HEK293 (cell line): ENCODE measurements around the gene DCDC2.

Source experiments
- MZF1 ChIP-seq: fragments of 450-650 bp; formaldehyde crosslinking; IDR thresholded peaks from 2 replicates; pipeline ENCODE4 v1.5.1; 2017; ENCODE audit warnings: missing biosample characterization, missing genetic modification characterization, borderline replicate concordance
- REST ChIP-seq: fragments of 450-650 bp; formaldehyde crosslinking; IDR thresholded peaks from 2 replicates; pipeline ENCODE4 v1.5.1; 2016; ENCODE audit warnings: missing biosample characterization, missing genetic modification characterization
- YY1 ChIP-seq: fragments of 450-650 bp; formaldehyde crosslinking; IDR thresholded peaks from 2 replicates; pipeline ENCODE4 v1.5.1; 2018; ENCODE audit warnings: missing biosample characterization, missing genetic modification characterization
- ZNF518A ChIP-seq: fragments of 450-650 bp; formaldehyde crosslinking; conservative IDR thresholded peaks from 2 replicates; pipeline ENCODE4 v1.5.1; 2016; ENCODE audit warnings: low read depth, missing biosample characterization, missing genetic modification characterization

DNA sequence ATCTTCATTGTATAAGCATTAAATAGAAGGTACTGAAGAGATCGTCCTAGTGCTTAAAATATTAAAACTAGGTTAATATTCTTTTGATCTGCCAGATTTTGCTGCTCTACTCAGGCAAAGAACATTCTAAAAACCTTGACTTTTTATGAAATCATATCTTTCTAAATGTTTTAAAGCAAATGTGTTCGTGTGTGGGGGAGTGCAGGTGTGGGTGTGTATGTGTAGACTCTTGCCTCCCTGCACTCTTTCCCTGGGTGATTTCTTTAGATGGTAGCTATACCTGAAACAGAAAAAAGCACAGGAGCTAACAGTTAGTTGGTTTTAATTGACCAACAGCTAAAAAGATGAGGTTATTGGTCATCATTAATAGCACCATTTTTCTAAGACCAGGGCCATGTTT, 226.1 kb downstream of the DCDC2 start:
- TF ChIP-seq MZF1 (tag by site-specific recombination) (no peak), ZNF518A (tag by site-specific recombination) (no peak), YY1 (tag by site-specific recombination) (no peak), REST (no peak)
